Pancreas (tissue), 10 donors: Measurements from ENCODE around the gene NDUFAF3. TPM values are rescaled to one million over a fixed set of nuclear protein-coding genes. Genes with fewer than 3 reads are reported as not detected.
A peak's percentile ranks its signal among the peaks of the same experiment; 100 is the strongest.

Experiments
- ATAC-seq, 4 donors: fragments of 200-7000 bp; cut with Tn5 transposase; one replicate each; pipeline versions ENCODE4 v1.8.0 to v1.9.1; 2020; ENCODE audit warnings: mild to moderate bottlenecking in 4 of 4, moderate library complexity in 4 of 4
- DNase-seq, 6 donors: peaks; one replicate each; pipeline ENCODE4 v3.0.0-alpha.2; 2020
- FAIRE-seq: peaks from 2 replicates; lab custom pipeline; 2012; peaks lifted over from hg19 to GRCh38; lab: Jason Lieb, UNC
- H3K27ac ChIP-seq, 4 donors: fragments of 200-600 bp; sonication (generic); 1 replicate in 3 of 4; 2 replicates in 1 of 4; pipeline versions ENCODE4 v1.5.0 to v1.8.0; 2020
- H3K27me3 ChIP-seq, 4 donors: fragments of 200-600 bp; one replicate each; pipeline ENCODE4 v1.8.0; 2021
- H3K36me3 ChIP-seq, 3 donors: fragments of 200-600 bp; sonication (generic) in 1 of 3; one replicate each; pipeline versions ENCODE4 v1.5.0 to v1.8.0; 2020 to 2021
- H3K4me1 ChIP-seq, 3 donors: fragments of 200-600 bp; one replicate each; pipeline ENCODE4 v1.8.0; 2021
- H3K4me3 ChIP-seq, 4 donors: fragments of 200-600 bp; sonication (generic) in 2 of 4; one replicate each; pipeline versions ENCODE4 v1.5.0 to v1.8.0; 2020 to 2021
- H3K9me3 ChIP-seq, 4 donors: fragments of 200-600 bp; one replicate each; pipeline ENCODE4 v1.8.0; 2021
- CTCF ChIP-seq, 4 donors: fragments of 200-600 bp; sonication (generic) in 3 of 4; IDR thresholded peaks; one replicate each; pipeline versions ENCODE4 v1.5.0 to v1.8.0; 2021; ENCODE audit warnings: antibody characterized with exemption in 4 of 4
- WGBS, 2 donors: extraction: QIAGEN DNeasy Blood & Tissue Kit; methylation state at CpG; one replicate each; pipeline ENCODE4 v1.1.7; 2013; 5-methylcytosine and 5-hydroxymethylcytosine counted together
- intact Hi-C, 3 donors: fragments of 100-400 bp; cut with DNase I; formaldehyde crosslinking; loops; one replicate each; pipeline versions ENCODE4 v1.11.1 to v1.14.2; 2022
- polyA plus RNA-seq, 2 donors: library from polyadenylated mRNA; stranded (reverse); fragments of 200-250 nt; gene quantifications; one replicate each; pipeline ENCODE4 v1.2.3, GENCODE V29; 2013
- total RNA-seq, 6 donors: library from RNA; stranded (reverse); fragmentation: NEBNext Ultra II Directional in 4 of 6; extraction: Animal tissue kit (Norgen Biotek cat#: 25700) in 4 of 6; gene quantifications; one replicate each; pipeline versions ENCODE4 v1.2.1 to v1.2.4, GENCODE V29; 2021 to 2023
- donor health status: healthy with polysubstance abuse.
- donor health status: DM: no; HTN: no; CAD: no; lungs with moderate emphysema.
- donor health status: DM: no; HTN: no; CAD: no.
- donor health status: control.
- donor health status: control.
- donor health status: Bipolar disorder and iron deficiency.
- donor health status: DM: yes; HTN: yes; CAD: no.
- donor health status: DM: no; HTN: no; CAD: no.
- donor health status: DM: no; HTN: no; CAD: no.
- donor health status: DM: yes; HTN: yes; CAD: no.

The NDUFAF3 gene
- total and polyA plus RNA-seq, 8 donors = 20.9 to 72.1 (median 33.4) TPM

GRCh38 chr3:48993834-48994233 lies 28.1 kb upstream of the NDUFAF3 start:
- H3K4me1 ChIP-seq = peaks cover 6 to 15% (median 14%) of the 10 kb centered on the region in 3 donors
- TF ChIP-seq CTCF (IDR thresholded peaks at IDR 0.05) = no peak
- intact Hi-C loops = no loop called here
- no peak overlapping the region for H3K4me3 ChIP-seq
- no peaks in the 10 kb centered on the region for H3K9me3 ChIP-seq
- FAIRE-seq (no peak), DNase-seq (no peak), ATAC-seq (no peak)
- H3K27me3 ChIP-seq = no peaks in the 10 kb centered on the region
- no peaks in the 10 kb centered on the region for H3K36me3 ChIP-seq
- H3K27ac ChIP-seq = no peak overlapping the region

GRCh38 chr3:48996640-48997039 lies 25.3 kb upstream of the NDUFAF3 start:
- 89 to 94% methylated on average over 8 of the region's 8 CpGs for WGBS, 2 donors
- no peak for TF ChIP-seq CTCF (IDR thresholded peaks at IDR 0.05)
- no peak overlapping the region for H3K27ac ChIP-seq
- DNase-seq = no peak
- H3K27me3 ChIP-seq = no peaks in the 10 kb centered on the region
- H3K4me1 ChIP-seq = peaks cover 0 to 6% (median 3%) of the 10 kb centered on the region in 3 donors
- no peaks in the 10 kb centered on the region for H3K9me3 ChIP-seq
- no peak for ATAC-seq
- no peak for FAIRE-seq
- intact Hi-C loops = no loop called here
- H3K4me3 ChIP-seq = no peak overlapping the region
- no peaks in the 10 kb centered on the region for H3K36me3 ChIP-seq

GRCh38 chr3:48997102-48997635 lies 24.8 kb upstream of the NDUFAF3 start:
- H3K27ac ChIP-seq = no peak overlapping the region
- WGBS, 2 donors = 82 to 85% methylated on average over 8 of the region's 8 CpGs

GRCh38 chr3:48997714-48998637 lies 23.9 kb upstream of the NDUFAF3 start:
- no peak for FAIRE-seq
- Histone ChIP-seq H3K9me3 (no peaks in the 10 kb centered on the region), H3K27ac (no peak overlapping the region), H3K36me3 (no peaks in the 10 kb centered on the region), H3K4me3 (no peak overlapping the region), H3K4me1 (no peaks in the 10 kb centered on the region), H3K27me3 (no peaks in the 10 kb centered on the region)
- peak in 3 of 4 donors; percentile 24 to 62 (median 62) for ATAC-seq
- 81 to 84% methylated on average over 17 to 20 of the region's 20 CpGs for WGBS, 2 donors
- intact Hi-C loops = no loop called here
- DNase-seq = no peak
- TF ChIP-seq CTCF (IDR thresholded peaks at IDR 0.05) = no peak

More at GRCh38 chr3:48997102-48997635, 24.8 kb upstream of the NDUFAF3 start:
- Histone ChIP-seq H3K4me3 (no peak overlapping the region), H3K9me3 (no peaks in the 10 kb centered on the region), H3K4me1 (peaks cover 0 to under 1% (median 0%) of the 10 kb centered on the region in 3 donors), H3K27me3 (no peaks in the 10 kb centered on the region), H3K36me3 (no peaks in the 10 kb centered on the region)
- DNase-seq = no peak
- FAIRE-seq = no peak
- TF ChIP-seq CTCF (IDR thresholded peaks at IDR 0.05) = no peak
- intact Hi-C loops = no loop called here
- no peak for ATAC-seq
